H1 (cell line): Measurements from ENCODE around the gene SNAP29. TPM values are rescaled to one million over a fixed set of nuclear protein-coding genes. Genes with fewer than 3 reads are reported as not detected.

Source experiments
- CTCF ChIA-PET: fragments of 300-600 bp; sonication (Branson Sonifier 250); formaldehyde crosslinking; loops from one replicate; lab custom pipeline; 2021; ENCODE audit not compliant: partially characterized antibody; lab: Charles Lee
- POLR2A ChIA-PET: fragments of 300-600 bp; sonication (Branson Sonifier 250); formaldehyde crosslinking; loops from one replicate; lab custom pipeline; 2021; ENCODE audit warnings: inconsistent platforms; ENCODE audit not compliant: partially characterized antibody; lab: Charles Lee
- DNase-seq, 2 experiments: peaks; one replicate each; pipeline versions ENCODE4 v3.0.0 to v3.0.0-alpha.2; 2010 to 2022; ENCODE audit warnings: low spot score in 2 of 2, low read depth in 1 of 2, mixed read lengths in 1 of 2
- FAIRE-seq: peaks from 2 replicates; lab custom pipeline; 2011; peaks lifted over from hg19 to GRCh38; lab: Jason Lieb, UNC
- H2AFZ ChIP-seq: 2 replicates; pipeline ENCODE4 v1.8.1; 2012; ENCODE audit warnings: low read length, inconsistent platforms
- H2AK5ac ChIP-seq: 2 replicates; pipeline ENCODE4 v1.6.1; 2013; ENCODE audit warnings: low read depth, low read length
- H2BK120ac ChIP-seq: replicated peaks from 2 replicates; pipeline ENCODE3; 2013; ENCODE audit warnings: low read depth, low read length, inconsistent platforms
- H2BK12ac ChIP-seq: 2 replicates; pipeline ENCODE4 v1.6.1; 2013; ENCODE audit warnings: low read depth, low read length
- H2BK15ac ChIP-seq: 2 replicates; pipeline ENCODE4 v1.6.1; 2013; ENCODE audit warnings: low read length
- H2BK20ac ChIP-seq: 2 replicates; pipeline ENCODE4 v1.6.1; 2013; ENCODE audit warnings: low read length
- H2BK5ac ChIP-seq: 2 replicates; pipeline ENCODE4 v1.6.1; 2013; ENCODE audit warnings: low read depth, low read length
- H3K14ac ChIP-seq: 2 replicates; pipeline ENCODE4 v1.6.1; 2013; ENCODE audit warnings: inconsistent platforms; ENCODE audit not compliant: insufficient read length
- H3K18ac ChIP-seq: 2 replicates; pipeline ENCODE4 v1.6.1; 2013; ENCODE audit warnings: low read length; ENCODE audit errors: extremely low read depth
- H3K23ac ChIP-seq: 2 replicates; pipeline ENCODE4 v1.6.1; 2013; ENCODE audit warnings: inconsistent platforms; ENCODE audit not compliant: insufficient read length
- H3K23me2 ChIP-seq: 2 replicates; pipeline ENCODE4 v1.6.1; 2013; ENCODE audit warnings: low read depth, low read length
- H3K27ac ChIP-seq: 2 replicates; pipeline ENCODE4 v1.6.1; 2011; ENCODE audit warnings: low read depth, low read length, inconsistent platforms
- H3K27me3 ChIP-seq, 4 experiments: replicated peaks in 1 of 4; 1 replicate in 1 of 4; 2 replicates in 3 of 4; pipeline versions ENCODE4 v1.6.1 to v1.8.1; 2011 to 2013; ENCODE audit warnings: low read length in 3 of 4, mild to moderate bottlenecking in 3 of 4, inconsistent platforms in 2 of 4, mixed read lengths in 2 of 4, moderate library complexity in 1 of 4; ENCODE audit not compliant: control insufficient read depth in 3 of 4, insufficient read depth in 3 of 4; ENCODE audit errors: extremely low read depth in 1 of 4
- H3K36me3 ChIP-seq, 4 experiments: 2 replicates each; pipeline versions ENCODE4 v1.6.1 to v1.8.1; 2011 to 2013; ENCODE audit warnings: mild to moderate bottlenecking in 4 of 4, low read length in 3 of 4, moderate library complexity in 2 of 4, control low read depth in 1 of 4, inconsistent platforms in 1 of 4; ENCODE audit not compliant: insufficient read depth in 4 of 4, control insufficient read depth in 2 of 4
- H3K4ac ChIP-seq: replicated peaks from 2 replicates; pipeline ENCODE3; 2013; ENCODE audit warnings: low read length, low read depth, mixed read lengths, inconsistent platforms; ENCODE audit not compliant: insufficient read length
- H3K4me1 ChIP-seq, 4 experiments: replicated peaks in 1 of 4; 1 replicate in 1 of 4; 2 replicates in 3 of 4; pipeline versions ENCODE4 v1.6.1 to v1.8.1; 2011 to 2013; ENCODE audit warnings: low read length in 3 of 4, inconsistent platforms in 2 of 4, mixed read lengths in 1 of 4; ENCODE audit not compliant: insufficient read depth in 4 of 4, control insufficient read depth in 3 of 4
- H3K4me2 ChIP-seq, 2 experiments: 2 replicates each; pipeline versions ENCODE4 v1.6.1 to v1.8.1; 2011 to 2013; ENCODE audit warnings: low read depth in 2 of 2, low read length in 2 of 2, control low read depth in 1 of 2, inconsistent platforms in 1 of 2, mild to moderate bottlenecking in 1 of 2; ENCODE audit not compliant: insufficient read depth in 1 of 2
- H3K4me3 ChIP-seq, 4 experiments: fragments of 200-600, 300-600 bp in 1 of 4; sonication (generic), shearing (Covaris generic), sonication (Bioruptor Twin) in 1 of 4; 2 replicates each; pipeline versions ENCODE4 v1.5.1 to v1.8.1; 2011 to 2016; ENCODE audit warnings: low read length in 4 of 4, low read depth in 3 of 4, control low read depth in 2 of 4, inconsistent platforms in 2 of 4, mild to moderate bottlenecking in 2 of 4, mixed read lengths in 1 of 4, moderate library complexity in 1 of 4; ENCODE audit not compliant: insufficient read depth in 2 of 4; ENCODE audit errors: extremely low read depth in 1 of 4
- H3K56ac ChIP-seq: replicated peaks from 2 replicates; pipeline ENCODE3; 2013; ENCODE audit warnings: low read depth, mild to moderate bottlenecking, mixed read lengths, low read length, inconsistent platforms; ENCODE audit not compliant: insufficient read length
- H3K79me1 ChIP-seq: 2 replicates; pipeline ENCODE4 v1.6.1; 2013; ENCODE audit warnings: low read depth, low read length, control low read depth
- H3K79me2 ChIP-seq, 2 experiments: 2 replicates each; pipeline versions ENCODE4 v1.6.1 to v1.8.1; 2012 to 2013; ENCODE audit warnings: low read length in 2 of 2, mild to moderate bottlenecking in 2 of 2, inconsistent platforms in 1 of 2; ENCODE audit not compliant: insufficient read depth in 2 of 2, control insufficient read depth in 1 of 2
- H3K9ac ChIP-seq, 4 experiments: replicated peaks in 1 of 4; 1 replicate in 1 of 4; 2 replicates in 3 of 4; pipeline versions ENCODE4 v1.6.1 to v1.8.1; 2011 to 2013; ENCODE audit warnings: low read depth in 3 of 4, low read length in 3 of 4, control low read depth in 2 of 4, mild to moderate bottlenecking in 2 of 4, moderate library complexity in 2 of 4, inconsistent platforms in 1 of 4; ENCODE audit errors: extremely low read depth in 1 of 4
- H3K9me3 ChIP-seq, 2 experiments: 2 replicates each; pipeline versions ENCODE4 v1.6.1 to v1.8.1; 2012 to 2013; ENCODE audit warnings: mild to moderate bottlenecking in 2 of 2, moderate library complexity in 2 of 2, control low read depth in 1 of 2, inconsistent platforms in 1 of 2, low read depth in 1 of 2, low read length in 1 of 2, mixed read lengths in 1 of 2; ENCODE audit not compliant: insufficient read depth in 2 of 2
- H4K20me1 ChIP-seq, 2 experiments: replicated peaks in 1 of 2; 2 replicates each; pipeline versions ENCODE3 to v1.8.1; 2011 to 2013; ENCODE audit warnings: inconsistent platforms in 2 of 2, low read length in 2 of 2, mild to moderate bottlenecking in 1 of 2; ENCODE audit not compliant: insufficient read depth in 2 of 2, control insufficient read depth in 1 of 2
- H4K5ac ChIP-seq: 2 replicates; pipeline ENCODE4 v1.6.1; 2013; ENCODE audit warnings: low read length, low read depth, mixed read lengths, inconsistent platforms; ENCODE audit not compliant: insufficient read length
- H4K8ac ChIP-seq: 2 replicates; pipeline ENCODE4 v1.8.0; 2013; ENCODE audit warnings: mild to moderate bottlenecking, moderate library complexity, low read length, inconsistent platforms; ENCODE audit not compliant: insufficient read depth; ENCODE audit errors: extremely low read depth
- H4K91ac ChIP-seq: replicated peaks from 2 replicates; pipeline ENCODE3; 2013; ENCODE audit warnings: low read length, mixed read lengths, inconsistent platforms; ENCODE audit not compliant: insufficient read length
- CHD1 ChIP-seq: IDR thresholded peaks from 2 replicates; pipeline ENCODE4 v1.6.1; 2012; ENCODE audit warnings: low read depth, low read length, improper control_type of control experiment
- CTBP2 ChIP-seq: IDR thresholded peaks from 2 replicates; pipeline ENCODE4 v1.7.0; 2011; ENCODE audit warnings: borderline replicate concordance, mild to moderate bottlenecking, moderate library complexity, mixed read lengths, low read length; ENCODE audit not compliant: insufficient read depth, insufficient read length
- EP300 ChIP-seq, 2 experiments: IDR thresholded peaks; 1 replicate in 1 of 2; 2 replicates in 1 of 2; pipeline ENCODE4 v1.6.1; 2011 to 2012; ENCODE audit warnings: low read depth in 2 of 2, low read length in 2 of 2, mild to moderate bottlenecking in 2 of 2, borderline replicate concordance in 1 of 2, inconsistent platforms in 1 of 2, moderate library complexity in 1 of 2
- FOSL1 ChIP-seq: IDR thresholded peaks from 2 replicates; pipeline ENCODE4 v1.6.1; 2011; ENCODE audit warnings: mild to moderate bottlenecking, low read depth, low read length, moderate library complexity; ENCODE audit not compliant: insufficient read depth
- HDAC2 ChIP-seq, 2 experiments: fragments of 300-600 bp in 1 of 2; sonication (generic) in 1 of 2; IDR thresholded peaks; 2 replicates each; pipeline ENCODE4 v1.6.1; 2011 to 2012; ENCODE audit warnings: low read depth in 2 of 2, low read length in 2 of 2, mild to moderate bottlenecking in 2 of 2, moderate library complexity in 2 of 2, borderline replicate concordance in 1 of 2, inconsistent platforms in 1 of 2
- MAFK ChIP-seq: IDR thresholded peaks from 2 replicates; pipeline ENCODE4 v1.6.1; 2012; ENCODE audit warnings: low read depth, mild to moderate bottlenecking, improper control_type of control experiment, low read length
- POLR2AphosphoS5 ChIP-seq: IDR thresholded peaks from 2 replicates; pipeline ENCODE4 v1.6.1; 2011; ENCODE audit warnings: low read depth, low read length
- RNF2 ChIP-seq: fragments of 200-900, 300-1000 bp; sonication (generic); IDR thresholded peaks from 2 replicates; pipeline ENCODE4 v1.7.1; 2016; ENCODE audit warnings: borderline replicate concordance, low read depth, mild to moderate bottlenecking, antibody characterized with exemption, low read length; ENCODE audit not compliant: poor library complexity, severe bottlenecking; ENCODE audit errors: missing control alignments
- SP2 ChIP-seq: IDR thresholded peaks from 2 replicates; pipeline ENCODE4 v1.6.1; 2012; ENCODE audit warnings: mild to moderate bottlenecking, low read length, inconsistent platforms
- SUZ12 ChIP-seq: fragments of 200-600 bp; sonication (generic); IDR thresholded peaks from 2 replicates; pipeline ENCODE4 v1.6.1; 2012; ENCODE audit warnings: mild to moderate bottlenecking, inconsistent platforms, low read length, moderate library complexity, mixed read lengths
- WGBS, 2 experiments: shearing (Covaris generic) in 1 of 2; methylation state at CpG; one replicate each; pipeline versions ENCODE4 v1.1.6 to v1.1.7; 2013 to 2015; ENCODE audit warnings: low lambda C conversion rate in 2 of 2, mixed read lengths in 2 of 2, inconsistent platforms in 1 of 2, low coverage in 1 of 2, missing lambda C conversion rate in 1 of 2; ENCODE audit not compliant: insufficient replicate concordance in 2 of 2, insufficient coverage in 1 of 2, insufficient read length in 1 of 2; ENCODE audit errors: extremely low coverage in 1 of 2, missing lambda C conversion rate in 1 of 2; 5-methylcytosine and 5-hydroxymethylcytosine counted together
- polyA plus RNA-seq, 7 experiments: library from polyadenylated mRNA; depleted of rRNA in 3 of 7; stranded (reverse) in 5 of 7; unstranded in 2 of 7; fragments of >200 nt in 5 of 7; fragments of 200-250 nt in 2 of 7; gene quantifications; 1 replicate in 5 of 7; 2 replicates in 1 of 7; 4 replicates in 1 of 7; pipeline versions ENCODE4 v1.2.1 to v1.2.3, GENCODE V29; 2011 to 2013; ENCODE audit warnings: missing spikeins in 2 of 7, mixed read lengths in 2 of 7
- total RNA-seq: library from RNA; stranded (reverse); fragmentation: NEBNext Ultra II Directional; extraction: Animal tissue kit (Norgen Biotek cat#: 25700); gene quantifications from 2 replicates; pipeline ENCODE4 v1.2.1, GENCODE V29; 2021

The SNAP29 gene
- total and polyA plus RNA-seq, 2 of the 8 experiments (the other 6 are each of a cell fraction or from before 2014, with no cell fraction given) = 11.8 to 15.0 TPM

GRCh38 chr22:20889904-20890540, 31.2 kb downstream of the SNAP29 start:
- DNase-seq = no peak
- no peak for FAIRE-seq
- H3K4me1 ChIP-seq = peaks cover 0 to 2% (median 0%) of the 10 kb centered on the region in 4 experiments; a peak in 1 of 7 replicates
- TF ChIP-seq CHD1 (no peak), SUZ12 (no peak), MAFK (no peak), SP2 (no peak), EP300 (IDR thresholded peaks at IDR 0.05; ENCODE audit: borderline replicate concordance in 1 of 2, low read depth in 2 of 2, low read length in 2 of 2) (no peak), HDAC2 (IDR thresholded peaks at IDR 0.05; ENCODE audit: borderline replicate concordance in 1 of 2, low read depth in 2 of 2, low read length in 2 of 2) (no peak), POLR2AphosphoS5 (no peak), RNF2 (no peak), CTBP2 (no peak), FOSL1 (no peak)

More at GRCh38 chr22:20889904-20890540, 31.2 kb downstream of the SNAP29 start:
- Histone ChIP-seq H3K4me2 (no peak overlapping the region), H3K56ac (no peak overlapping the region), H2AFZ (no peak overlapping the region), H3K27ac (no peak overlapping the region), H2BK20ac (no peak overlapping the region), H3K36me3 (peaks cover 0 to 5% (median 3%) of the 10 kb centered on the region in 4 experiments; a peak in 3 of 8 replicates), H3K14ac (no peak overlapping the region), H3K9ac (no peak overlapping the region), H3K9me3 (no peaks in the 10 kb centered on the region), H2BK15ac (no peak overlapping the region), H2AK5ac (no peak overlapping the region), H4K8ac (no peak overlapping the region), H3K27me3 (no peaks in the 10 kb centered on the region), H2BK5ac (no peak overlapping the region), H4K5ac (no peak overlapping the region), H3K23ac (no peak overlapping the region), H3K79me2 (no peaks in the 10 kb centered on the region), H4K20me1 (no peaks in the 10 kb centered on the region), H3K4me3 (no peak overlapping the region), H3K79me1 (no peaks in the 10 kb centered on the region), H4K91ac (no peak overlapping the region), H2BK12ac (no peak overlapping the region), H3K4ac (no peak overlapping the region), H3K23me2 (no peaks in the 10 kb centered on the region), H3K18ac (no peak overlapping the region), H2BK120ac (no peak overlapping the region)
- CTCF ChIA-PET = interaction anchor here (0.8 to 1.4 kb wide), 4 partner anchors 15 to 106 kb away, joined by 3 to 4 read pairs (median 4); no protein-coding TSS in a partner anchor
- WGBS, 2 experiments = 90% methylated on average over 13 of the region's 13 CpGs; no CpG with 5 or more reads in 1 of the 2 experiments
- POLR2A ChIA-PET = no interaction called here
